Measurements from ENCODE around the gene ZFYVE9. TPM values are rescaled to one million over a fixed set of nuclear protein-coding genes. Genes with fewer than 3 reads are reported as not detected.

ZFYVE9 gene
- total and polyA plus RNA-seq, 9 of the 15 experiments (the other 6 are each of a cell fraction or from before 2014, with no cell fraction given), result 0.52 to 14.4 (median 8.9) TPM

GRCh38 chr1:52249831-52250230 is 107.9 kb downstream of the ZFYVE9 start:
- DNase-seq (ENCODE audit: extremely low read depth in 1 of 4, low spot score in 3 of 4) (no peak), ATAC-seq (no peak), FAIRE-seq (no peak)
- 72% methylated on average over 1 of the region's 1 CpG for whole genome bisulfite sequencing (ENCODE audit: insufficient coverage, low coverage, missing lambda C conversion rate)
- no peaks in the 10 kb centered on the region for H3K9me3 ChIP-seq (replicated peaks; ENCODE audit: control insufficient read depth, insufficient read depth, low read depth, low read length)
- no peaks in the 10 kb centered on the region for H4K20me1 ChIP-seq (replicated peaks; ENCODE audit: control insufficient read depth, insufficient read depth, low read length)
- no peaks in the 10 kb centered on the region; a peak in 1 of 5 replicates for H3K4me1 ChIP-seq (replicated peaks in 1 of 2; ENCODE audit: control insufficient read depth in 2 of 2, insufficient read depth in 2 of 2, low read length in 2 of 2)
- H3K9ac ChIP-seq (ENCODE audit: insufficient read depth in 1 of 2, low read depth in 2 of 2, low read length in 2 of 2), result no peak overlapping the region
- CTCF ChIA-PET (ENCODE audit: low intra/inter-chr PET ratio), result no interaction called here
- H3K27me3 ChIP-seq (ENCODE audit: control insufficient read depth in 2 of 2, insufficient read depth in 2 of 2, low read length in 2 of 2), result no peaks in the 10 kb centered on the region
- intact Hi-C loops (cut with micrococcal nuclease) (no loop called here), in situ Hi-C loops (cut with MboI) (no loop called here)
- no peak overlapping the region for H3K4me2 ChIP-seq (ENCODE audit: insufficient read depth, low read length)
- POLR2A ChIA-PET, result no interaction called here
- BruUV-seq (replicated peaks), result no TSS peak
- no peak overlapping the region for H2AFZ ChIP-seq (ENCODE audit: low read depth, low read length)
- no peaks in the 10 kb centered on the region for H3K79me2 ChIP-seq (ENCODE audit: control insufficient read depth, insufficient read depth, low read length)
- H3K27ac ChIP-seq (ENCODE audit: extremely low read depth, low read depth, low read length), result no peak overlapping the region
- H3K4me3 ChIP-seq, result no peak overlapping the region
- no peaks in the 10 kb centered on the region for H3K36me3 ChIP-seq (ENCODE audit: control insufficient read depth, insufficient read depth, low read length)
- H3K9me1 ChIP-seq (ENCODE audit: control insufficient read depth, insufficient read depth, low read length), result no peaks in the 10 kb centered on the region
- TF ChIP-seq GTF2F1 (IDR thresholded peaks at IDR 0.05; ENCODE audit: low read depth, low read length) (no peak), SREBF1 (IDR thresholded peaks at IDR 0.05; ENCODE audit: borderline replicate concordance, low read depth, low read length) (no peak), SMARCA5 (IDR thresholded peaks at IDR 0.05) (no peak), SMAD2 (IDR thresholded peaks at IDR 0.05; ENCODE audit: low read depth, low read length) (no peak), POLR2AphosphoS2 (IDR thresholded peaks at IDR 0.05; ENCODE audit: low read length) (no peak), ZNF280A (IDR thresholded peaks at IDR 0.05; ENCODE audit: low read depth, partially characterized antibody) (no peak), POLR3G (IDR thresholded peaks at IDR 0.05; ENCODE audit: extremely low read depth, insufficient read length, insufficient replicate concordance) (no peak), RBM39 (optimal IDR thresholded peaks at IDR 0.05; ENCODE audit: low read depth, low read length) (no peak), GMEB1 (CRISPR knock-in tag; IDR thresholded peaks at IDR 0.05) (no peak), ETV1 (tag; conservative IDR thresholded peaks at IDR 0.05; ENCODE audit: low read depth) (no peak), RB1 (IDR thresholded peaks at IDR 0.05; ENCODE audit: low read depth) (no peak), ZKSCAN3 (CRISPR knock-in tag; IDR thresholded peaks at IDR 0.05) (no peak), SIX5 (IDR thresholded peaks at IDR 0.05; ENCODE audit: borderline replicate concordance in 1 of 2, insufficient read depth in 1 of 2, low read depth in 1 of 2, low read length in 2 of 2) (no peak), ATF7 (IDR thresholded peaks at IDR 0.05) (no peak), FOSL1 (tag; conservative IDR thresholded peaks at IDR 0.05) (no peak)
- TF ChIP-seq, protein P1, sequence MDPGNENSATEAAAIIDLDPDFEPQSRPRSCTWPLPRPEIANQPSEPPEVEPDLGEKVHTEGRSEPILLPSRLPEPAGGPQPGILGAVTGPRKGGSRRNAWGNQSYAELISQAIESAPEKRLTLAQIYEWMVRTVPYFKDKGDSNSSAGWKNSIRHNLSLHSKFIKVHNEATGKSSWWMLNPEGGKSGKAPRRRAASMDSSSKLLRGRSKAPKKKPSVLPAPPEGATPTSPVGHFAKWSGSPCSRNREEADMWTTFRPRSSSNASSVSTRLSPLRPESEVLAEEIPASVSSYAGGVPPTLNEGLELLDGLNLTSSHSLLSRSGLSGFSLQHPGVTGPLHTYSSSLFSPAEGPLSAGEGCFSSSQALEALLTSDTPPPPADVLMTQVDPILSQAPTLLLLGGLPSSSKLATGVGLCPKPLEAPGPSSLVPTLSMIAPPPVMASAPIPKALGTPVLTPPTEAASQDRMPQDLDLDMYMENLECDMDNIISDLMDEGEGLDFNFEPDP (CRISPR knock-in tag; IDR thresholded peaks at IDR 0.05), result no peak

All from K562 (cell line).